DND-41 (cell line): Measurements from ENCODE around the gene NUTM2B.
"Not testable (repeated sequence)": the region's sequence is repeated elsewhere in the genome, so short reads cannot be mapped to it uniquely, and the experiment has no call there.

Experiments
- CTCF ChIP-seq: IDR thresholded peaks from 2 replicates; pipeline ENCODE4 v1.5.1; 2012; ENCODE audit warnings: borderline replicate concordance, low read length, moderate library complexity, mild to moderate bottlenecking; ENCODE audit not compliant: poor library complexity, severe bottlenecking; ENCODE audit errors: extremely low read depth
- EZH2 ChIP-seq: IDR thresholded peaks from 3 replicates; pipeline ENCODE4 v1.6.1; 2012; ENCODE audit warnings: borderline replicate concordance, low read depth, mild to moderate bottlenecking, moderate library complexity, low read length, inconsistent platforms; ENCODE audit not compliant: severe bottlenecking

GRCh38 chr10:79697141-79697540 lies 5.9 kb upstream of the NUTM2B start:
- not testable (repeated sequence) for TF ChIP-seq CTCF, EZH2
